ENCODE data around the gene MMP27.

DNA sequence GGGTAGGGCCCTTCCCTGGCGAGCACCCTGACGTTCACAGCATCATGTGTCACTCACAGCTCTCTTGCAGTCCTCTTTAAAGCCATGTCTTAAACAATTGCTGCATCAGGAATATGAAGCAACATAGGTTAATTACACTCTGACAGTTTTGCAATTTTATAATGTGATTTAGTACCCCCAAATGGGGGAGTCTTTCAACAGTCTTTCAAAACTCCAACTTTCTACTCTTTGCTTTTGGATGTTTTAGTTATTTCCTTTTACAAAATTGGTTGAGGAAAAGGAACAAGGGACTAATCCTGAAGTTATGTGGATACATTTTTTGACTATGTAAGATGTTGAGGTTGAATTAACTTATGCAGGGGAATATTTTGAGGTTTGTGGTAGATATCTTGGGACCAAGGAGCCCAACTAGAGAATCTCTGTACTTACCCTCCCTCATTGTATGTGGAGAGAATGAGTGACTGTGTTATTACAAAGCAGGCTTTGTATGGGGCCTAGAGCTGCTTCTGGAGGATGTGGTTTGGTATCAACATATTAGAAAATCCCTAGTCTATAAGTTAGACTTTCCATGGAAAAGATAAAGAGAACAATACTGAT, 19.4 kb upstream of the MMP27 start, which contains the start of gene MMP8:
- TF ChIP-seq, protein P1, sequence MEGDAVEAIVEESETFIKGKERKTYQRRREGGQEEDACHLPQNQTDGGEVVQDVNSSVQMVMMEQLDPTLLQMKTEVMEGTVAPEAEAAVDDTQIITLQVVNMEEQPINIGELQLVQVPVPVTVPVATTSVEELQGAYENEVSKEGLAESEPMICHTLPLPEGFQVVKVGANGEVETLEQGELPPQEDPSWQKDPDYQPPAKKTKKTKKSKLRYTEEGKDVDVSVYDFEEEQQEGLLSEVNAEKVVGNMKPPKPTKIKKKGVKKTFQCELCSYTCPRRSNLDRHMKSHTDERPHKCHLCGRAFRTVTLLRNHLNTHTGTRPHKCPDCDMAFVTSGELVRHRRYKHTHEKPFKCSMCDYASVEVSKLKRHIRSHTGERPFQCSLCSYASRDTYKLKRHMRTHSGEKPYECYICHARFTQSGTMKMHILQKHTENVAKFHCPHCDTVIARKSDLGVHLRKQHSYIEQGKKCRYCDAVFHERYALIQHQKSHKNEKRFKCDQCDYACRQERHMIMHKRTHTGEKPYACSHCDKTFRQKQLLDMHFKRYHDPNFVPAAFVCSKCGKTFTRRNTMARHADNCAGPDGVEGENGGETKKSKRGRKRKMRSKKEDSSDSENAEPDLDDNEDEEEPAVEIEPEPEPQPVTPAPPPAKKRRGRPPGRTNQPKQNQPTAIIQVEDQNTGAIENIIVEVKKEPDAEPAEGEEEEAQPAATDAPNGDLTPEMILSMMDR (IDR thresholded peaks at IDR 0.05; ENCODE audit: insufficient read depth, low read length), result no peak
- TF ChIP-seq GABPA (IDR thresholded peaks at IDR 0.05; ENCODE audit: low read depth), result no peak
- TF ChIP-seq, protein P2, sequence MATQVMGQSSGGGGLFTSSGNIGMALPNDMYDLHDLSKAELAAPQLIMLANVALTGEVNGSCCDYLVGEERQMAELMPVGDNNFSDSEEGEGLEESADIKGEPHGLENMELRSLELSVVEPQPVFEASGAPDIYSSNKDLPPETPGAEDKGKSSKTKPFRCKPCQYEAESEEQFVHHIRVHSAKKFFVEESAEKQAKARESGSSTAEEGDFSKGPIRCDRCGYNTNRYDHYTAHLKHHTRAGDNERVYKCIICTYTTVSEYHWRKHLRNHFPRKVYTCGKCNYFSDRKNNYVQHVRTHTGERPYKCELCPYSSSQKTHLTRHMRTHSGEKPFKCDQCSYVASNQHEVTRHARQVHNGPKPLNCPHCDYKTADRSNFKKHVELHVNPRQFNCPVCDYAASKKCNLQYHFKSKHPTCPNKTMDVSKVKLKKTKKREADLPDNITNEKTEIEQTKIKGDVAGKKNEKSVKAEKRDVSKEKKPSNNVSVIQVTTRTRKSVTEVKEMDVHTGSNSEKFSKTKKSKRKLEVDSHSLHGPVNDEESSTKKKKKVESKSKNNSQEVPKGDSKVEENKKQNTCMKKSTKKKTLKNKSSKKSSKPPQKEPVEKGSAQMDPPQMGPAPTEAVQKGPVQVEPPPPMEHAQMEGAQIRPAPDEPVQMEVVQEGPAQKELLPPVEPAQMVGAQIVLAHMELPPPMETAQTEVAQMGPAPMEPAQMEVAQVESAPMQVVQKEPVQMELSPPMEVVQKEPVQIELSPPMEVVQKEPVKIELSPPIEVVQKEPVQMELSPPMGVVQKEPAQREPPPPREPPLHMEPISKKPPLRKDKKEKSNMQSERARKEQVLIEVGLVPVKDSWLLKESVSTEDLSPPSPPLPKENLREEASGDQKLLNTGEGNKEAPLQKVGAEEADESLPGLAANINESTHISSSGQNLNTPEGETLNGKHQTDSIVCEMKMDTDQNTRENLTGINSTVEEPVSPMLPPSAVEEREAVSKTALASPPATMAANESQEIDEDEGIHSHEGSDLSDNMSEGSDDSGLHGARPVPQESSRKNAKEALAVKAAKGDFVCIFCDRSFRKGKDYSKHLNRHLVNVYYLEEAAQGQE (IDR thresholded peaks at IDR 0.05; ENCODE audit: insufficient replicate concordance, low read depth), result no peak
- TF ChIP-seq POLR2AphosphoS5 (IDR thresholded peaks at IDR 0.05; ENCODE audit: low read depth), result no peak
- no peak for TF ChIP-seq SPI1 (IDR thresholded peaks at IDR 0.05; ENCODE audit: borderline replicate concordance, low read depth)

Measured in HL-60 (cell line).